Testis (tissue), 3 donors: ENCODE measurements around the gene MYO7A. TPM values are rescaled to one million over a fixed set of nuclear protein-coding genes. Genes with fewer than 3 reads are reported as not detected.

Experiments
- DNase-seq: peaks from one replicate; pipeline ENCODE4 v3.0.0-alpha.2; 2019
- H3K27ac ChIP-seq, 2 donors: fragments of 200-600 bp; sonication (generic); one replicate each; pipeline ENCODE4 v1.5.1; 2019
- H3K27me3 ChIP-seq: fragments of 200-600 bp; sonication (generic); one replicate; pipeline ENCODE4 v1.5.1; 2019
- H3K36me3 ChIP-seq: fragments of 200-600 bp; sonication (generic); one replicate; pipeline ENCODE4 v1.5.1; 2017; ENCODE audit warnings: low read depth; ENCODE audit errors: missing control alignments
- H3K4me1 ChIP-seq: fragments of 200-600 bp; sonication (generic); one replicate; pipeline ENCODE4 v1.5.1; 2019
- H3K4me3 ChIP-seq, 2 donors: fragments of 200-600 bp; sonication (generic); one replicate each; pipeline ENCODE4 v1.5.1; 2017 to 2019
- H3K9me3 ChIP-seq: fragments of 200-600 bp; sonication (generic); one replicate; pipeline ENCODE4 v1.5.1; 2017
- POLR2A ChIP-seq: fragments of 450-650 bp; IDR thresholded peaks from one replicate; pipeline ENCODE4 v1.6.1; 2017; ENCODE audit warnings: antibody characterized with exemption, mild to moderate bottlenecking, moderate library complexity
- WGBS, 2 donors: methylation state at CpG; one replicate each; pipeline ENCODE4 v1.1.5; 2018; 5-methylcytosine and 5-hydroxymethylcytosine counted together
- intact Hi-C: fragments of 100-400 bp; cut with DNase I; formaldehyde crosslinking; loops from one replicate; pipeline ENCODE4 v1.15.1; 2023; ENCODE audit warnings: low total_unique reads
- polyA plus RNA-seq: library from polyadenylated mRNA; stranded (reverse); fragments of 350-450 nt; fragmentation: Illumina TruSeq; extraction: RNeasy Lipid Tissue Mini Kit (QIAGEN cat#74804); gene quantifications from one replicate; pipeline ENCODE4 v1.2.3, GENCODE V29; 2014; ENCODE audit warnings: low read depth, low replicate concordance; ENCODE audit not compliant: insufficient read depth
- total RNA-seq, 2 donors: library from RNA; depleted of rRNA; stranded (reverse); fragments of >200 nt; gene quantifications; one replicate each; pipeline ENCODE4 v1.2.3, GENCODE V29; 2016
- TF ChIP-seq, protein P1 (sequence below), 3 experiments: fragments of 450-650 bp in 2 of 3; fragments of 200-600 bp in 1 of 3; sonication (generic) in 1 of 3; IDR thresholded peaks; one replicate each; pipeline ENCODE4 v1.5.1; 2016 to 2019; ENCODE audit warnings: antibody characterized with exemption in 3 of 3, mild to moderate bottlenecking in 2 of 3, moderate library complexity in 1 of 3

MYO7A gene
- total and polyA plus RNA-seq, 3 donors from 2014 or later: 40.1 to 239 (median 161) TPM

DNA sequence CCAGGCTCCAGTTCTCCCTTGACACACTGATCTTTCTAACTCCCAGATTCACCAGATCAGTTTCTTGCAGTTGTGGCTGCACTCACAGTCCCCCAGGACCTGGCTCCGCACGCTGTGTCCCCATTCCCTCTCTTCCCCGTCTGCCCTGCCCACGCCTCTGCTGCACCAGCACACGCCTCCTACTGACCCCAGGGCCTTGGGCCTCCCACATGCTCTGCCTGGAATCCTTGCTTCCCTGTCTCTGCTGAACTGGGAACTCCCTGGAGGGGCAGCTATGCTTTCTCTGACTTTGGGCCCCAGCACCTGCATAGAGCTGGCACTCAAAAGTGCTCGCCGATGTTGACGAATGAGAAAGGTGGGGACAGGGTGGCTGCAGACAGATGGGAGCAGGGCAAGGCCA lies 68.9 kb downstream of the MYO7A start:
- Histone ChIP-seq H3K4me3 (no peak overlapping the region), H3K36me3 (no peaks in the 10 kb centered on the region), H3K27ac (no peak overlapping the region), H3K4me1 (peaks cover 10% of the 10 kb centered on the region), H3K27me3 (no peaks in the 10 kb centered on the region), H3K9me3 (no peaks in the 10 kb centered on the region)
- no peak for DNase-seq
- intact Hi-C loops: loop anchor here (10.0 kb wide), 1 partner anchor 418 kb away; no protein-coding TSS in a partner anchor
- 63 to 69% methylated on average over 8 of the region's 8 CpGs for WGBS, 2 donors
- TF ChIP-seq POLR2A: no peak
- TF ChIP-seq, protein P1, sequence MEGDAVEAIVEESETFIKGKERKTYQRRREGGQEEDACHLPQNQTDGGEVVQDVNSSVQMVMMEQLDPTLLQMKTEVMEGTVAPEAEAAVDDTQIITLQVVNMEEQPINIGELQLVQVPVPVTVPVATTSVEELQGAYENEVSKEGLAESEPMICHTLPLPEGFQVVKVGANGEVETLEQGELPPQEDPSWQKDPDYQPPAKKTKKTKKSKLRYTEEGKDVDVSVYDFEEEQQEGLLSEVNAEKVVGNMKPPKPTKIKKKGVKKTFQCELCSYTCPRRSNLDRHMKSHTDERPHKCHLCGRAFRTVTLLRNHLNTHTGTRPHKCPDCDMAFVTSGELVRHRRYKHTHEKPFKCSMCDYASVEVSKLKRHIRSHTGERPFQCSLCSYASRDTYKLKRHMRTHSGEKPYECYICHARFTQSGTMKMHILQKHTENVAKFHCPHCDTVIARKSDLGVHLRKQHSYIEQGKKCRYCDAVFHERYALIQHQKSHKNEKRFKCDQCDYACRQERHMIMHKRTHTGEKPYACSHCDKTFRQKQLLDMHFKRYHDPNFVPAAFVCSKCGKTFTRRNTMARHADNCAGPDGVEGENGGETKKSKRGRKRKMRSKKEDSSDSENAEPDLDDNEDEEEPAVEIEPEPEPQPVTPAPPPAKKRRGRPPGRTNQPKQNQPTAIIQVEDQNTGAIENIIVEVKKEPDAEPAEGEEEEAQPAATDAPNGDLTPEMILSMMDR (IDR thresholded peaks at IDR 0.05): no peak

DNA sequence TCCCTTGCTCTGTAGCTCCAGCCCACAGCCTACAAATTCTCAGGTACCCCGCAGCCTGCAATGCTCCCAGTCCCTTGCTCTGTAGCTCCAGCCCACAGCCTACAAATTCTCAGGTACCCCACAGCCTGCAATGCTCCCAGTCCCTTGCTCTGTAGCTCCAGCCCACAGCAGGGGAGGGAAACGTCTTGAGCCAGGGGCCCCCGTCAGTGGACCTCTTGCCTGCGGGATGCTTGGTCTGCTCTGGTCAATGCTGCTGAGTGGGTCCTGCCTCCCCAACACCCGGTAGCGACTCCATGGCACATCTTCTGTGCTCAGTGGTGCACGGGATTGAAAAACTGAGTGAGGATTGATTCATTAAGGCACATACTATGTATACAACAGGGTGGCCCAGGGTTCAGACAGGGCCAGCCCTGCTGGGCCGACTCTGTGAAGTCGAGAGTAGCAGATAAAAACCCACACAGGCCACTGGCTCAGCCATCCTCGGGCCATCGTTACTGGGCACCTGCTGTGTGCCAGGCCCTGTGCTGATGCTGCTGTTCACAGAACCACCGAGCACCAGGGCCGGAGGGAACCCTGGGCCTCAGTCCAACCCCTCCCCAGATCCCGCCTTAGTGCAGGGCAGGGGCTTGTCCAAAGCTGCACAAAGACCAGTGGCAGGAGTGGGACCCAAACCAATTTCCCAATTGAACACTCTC lies 69.7 kb downstream of the MYO7A start:
- DNase-seq: no peak
- WGBS, 2 donors: 91 to 100% methylated on average over 4 to 14 of the region's 14 CpGs
- peaks cover 10% of the 10 kb centered on the region for H3K4me1 ChIP-seq
- no peaks in the 10 kb centered on the region for H3K9me3 ChIP-seq
- no peak overlapping the region for H3K27ac ChIP-seq
- no peaks in the 10 kb centered on the region for H3K36me3 ChIP-seq
- intact Hi-C loops: loop anchor here (10.0 kb wide), 1 partner anchor 417 kb away; no protein-coding TSS in a partner anchor
- H3K27me3 ChIP-seq: no peaks in the 10 kb centered on the region
- H3K4me3 ChIP-seq: no peak overlapping the region
- no peak for TF ChIP-seq POLR2A
- TF ChIP-seq, protein P1 (IDR thresholded peaks at IDR 0.05): no peak

DNA sequence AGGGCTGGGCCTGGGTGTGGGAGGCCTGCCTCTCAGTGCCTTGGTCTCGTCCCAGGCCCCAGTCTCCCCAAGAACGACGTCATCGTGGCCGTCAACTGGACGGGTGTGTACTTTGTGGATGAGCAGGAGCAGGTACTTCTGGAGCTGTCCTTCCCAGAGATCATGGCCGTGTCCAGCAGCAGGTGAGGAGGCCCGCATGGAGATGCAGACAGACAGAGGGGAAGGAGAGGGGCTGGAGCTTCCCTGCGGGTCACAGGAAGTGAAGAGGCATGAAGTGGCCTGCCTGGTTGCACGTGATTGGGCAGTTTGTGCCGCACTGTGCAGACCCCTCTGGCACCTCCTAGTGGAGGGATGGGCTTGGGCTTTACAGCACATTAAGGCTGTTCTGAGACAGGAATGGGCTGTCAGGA lies 70.4 kb downstream of the MYO7A start:
- no peak overlapping the region for H3K27ac ChIP-seq
- H3K36me3 ChIP-seq: no peaks in the 10 kb centered on the region
- WGBS, 2 donors: 88 to 90% methylated on average over 9 to 11 of the region's 11 CpGs
- peaks cover 10% of the 10 kb centered on the region for H3K4me1 ChIP-seq
- no peak overlapping the region for H3K4me3 ChIP-seq
- DNase-seq: no peak
- intact Hi-C loops: loop anchor here (10.0 kb wide), 1 partner anchor 416 kb away; no protein-coding TSS in a partner anchor
- no peak for TF ChIP-seq POLR2A
- TF ChIP-seq, protein P1 (IDR thresholded peaks at IDR 0.05): no peak
- H3K27me3 ChIP-seq: no peaks in the 10 kb centered on the region
- no peaks in the 10 kb centered on the region for H3K9me3 ChIP-seq

DNA sequence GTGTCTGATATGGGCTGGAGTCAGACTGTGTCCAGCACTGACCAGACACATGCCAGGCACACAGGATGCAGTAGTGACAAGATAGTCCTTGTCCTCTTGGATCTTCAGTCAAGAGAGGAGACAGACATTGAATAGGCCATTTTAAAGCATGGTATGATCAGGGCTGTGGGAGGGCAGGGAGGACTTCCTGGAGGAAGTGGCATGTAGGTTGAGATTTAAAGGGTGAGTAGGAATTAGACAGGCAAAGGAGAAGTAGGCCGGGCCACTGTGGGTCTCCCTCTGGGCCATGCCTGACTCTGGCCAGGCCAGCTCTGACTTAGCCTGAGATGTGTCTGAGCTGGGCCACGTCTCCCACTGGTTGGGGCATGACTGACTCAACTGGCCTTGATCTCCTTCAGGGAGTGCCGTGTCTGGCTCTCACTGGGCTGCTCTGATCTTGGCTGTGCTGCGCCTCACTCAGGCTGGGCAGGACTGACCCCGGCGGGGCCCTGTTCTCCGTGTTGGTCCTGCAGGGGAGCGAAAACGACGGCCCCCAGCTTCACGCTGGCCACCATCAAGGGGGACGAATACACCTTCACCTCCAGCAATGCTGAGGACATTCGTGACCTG lies 71.2 kb downstream of the MYO7A start:
- Histone ChIP-seq H3K9me3 (no peaks in the 10 kb centered on the region), H3K4me1 (peaks cover 10% of the 10 kb centered on the region), H3K36me3 (no peaks in the 10 kb centered on the region), H3K4me3 (no peak overlapping the region), H3K27me3 (no peaks in the 10 kb centered on the region), H3K27ac (no peak overlapping the region)
- no peak for DNase-seq
- intact Hi-C loops: loop anchor here (10.0 kb wide), 1 partner anchor 416 kb away; no protein-coding TSS in a partner anchor
- TF ChIP-seq POLR2A: no peak
- TF ChIP-seq, protein P1 (IDR thresholded peaks at IDR 0.05): no peak
- WGBS, 2 donors: 89 to 91% methylated on average over 10 to 13 of the region's 13 CpGs
